NCI-H526 treated with DMSO at 0.1 percent for 48 hours (cell line): ENCODE results near the gene TMEM242.

Experiments
- DNase-seq: peaks from one replicate; lab custom pipeline; 2025; lab: John Stamatoyannopoulos, UW

TMEM242 gene

DNA sequence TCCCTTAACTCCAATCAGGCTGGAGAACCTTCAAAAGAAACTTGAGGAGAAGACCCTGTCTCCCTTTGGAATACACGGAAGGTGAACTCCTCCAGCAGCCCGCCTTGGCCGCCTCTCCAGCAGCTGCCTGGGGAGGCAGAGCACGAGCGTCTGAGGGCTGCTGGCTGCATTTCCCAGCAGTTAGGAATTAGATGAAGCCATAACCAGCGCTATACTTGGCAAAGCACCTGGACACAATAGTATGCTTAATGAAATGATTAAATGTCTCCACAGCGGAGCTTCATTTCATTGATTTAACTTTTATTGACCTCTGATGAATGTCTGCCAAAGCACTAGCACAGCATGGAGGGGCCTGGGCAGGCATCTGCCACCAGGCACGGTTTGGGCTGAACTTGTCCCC is 73.5 kb downstream of the TMEM242 start:
- no peak for DNase-seq

- no peak for DNase-seq
Measured at GRCh38 chr6:157248264-157248663, 75.1 kb downstream of the TMEM242 start.

GRCh38 chr6:157246771-157247484 is 76.4 kb downstream of the TMEM242 start:
- no peak for DNase-seq

GRCh38 chr6:157246048-157246630 is 77.2 kb downstream of the TMEM242 start:
- no peak for DNase-seq

DNA sequence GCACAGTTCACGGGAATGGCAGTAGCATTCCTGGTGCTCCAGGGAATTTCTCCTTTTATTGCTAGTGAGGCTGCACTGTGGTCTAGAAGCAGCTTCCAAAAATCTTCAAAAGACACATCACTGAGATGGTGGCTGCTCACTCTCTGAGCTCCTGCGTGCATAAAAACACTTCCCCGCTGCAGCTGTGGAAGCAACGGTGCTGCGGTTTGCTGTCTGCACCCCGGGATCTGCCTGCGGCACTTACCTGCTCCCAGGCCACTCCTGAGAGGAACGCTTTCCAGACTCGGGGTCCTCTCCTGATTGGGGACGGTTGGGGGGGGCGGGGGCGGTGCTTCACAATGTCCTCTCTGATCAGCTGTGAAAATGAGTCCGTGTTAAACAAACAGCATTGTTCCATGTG is 77.9 kb downstream of the TMEM242 start:
- no peak for DNase-seq

DNA sequence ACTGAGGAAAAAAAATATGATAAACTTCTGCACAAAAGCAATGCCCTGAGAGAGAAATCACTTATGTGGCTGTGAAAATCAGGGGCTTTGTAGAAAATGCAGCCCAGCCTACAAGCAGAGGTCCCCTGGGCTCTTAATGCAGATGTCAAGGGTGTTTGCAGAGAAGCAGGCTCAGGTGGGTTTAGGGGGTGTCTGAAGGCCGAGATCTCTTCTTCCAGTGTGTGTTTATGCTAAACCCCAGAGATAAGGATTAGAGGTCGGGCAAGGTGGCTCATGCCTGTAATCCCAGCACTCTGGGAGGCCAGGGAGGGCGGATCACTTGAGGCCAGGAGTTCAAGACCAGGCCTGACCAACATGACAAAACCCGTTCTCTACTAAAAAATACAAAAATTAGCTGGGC is 78.5 kb downstream of the TMEM242 start:
- DNase-seq, result no peak

GRCh38 chr6:157244175-157244574 is 79.1 kb downstream of the TMEM242 start:
- no peak for DNase-seq

GRCh38 chr6:157242791-157243190 is 80.5 kb downstream of the TMEM242 start:
- no peak for DNase-seq

DNA sequence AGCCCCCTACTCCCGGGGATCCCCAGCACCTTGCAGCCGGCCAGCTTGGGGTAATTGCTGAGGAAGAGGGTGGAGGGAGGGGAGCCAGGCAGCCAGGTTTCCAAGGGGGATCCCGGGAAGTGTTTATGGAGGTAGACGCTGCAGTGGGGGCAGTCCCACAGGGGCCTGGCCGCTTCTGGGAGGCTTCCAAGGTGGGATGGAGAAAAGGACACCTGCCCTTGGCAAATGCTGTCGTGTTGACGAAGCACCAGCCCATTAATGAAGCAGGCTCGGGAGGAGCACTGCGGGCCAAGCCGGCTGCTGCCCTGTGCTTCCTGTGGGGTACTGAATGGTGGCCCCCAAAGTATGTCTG is 82.4 kb downstream of the TMEM242 start:
- DNase-seq, result no peak

- DNase-seq, result peak; percentile 31
Measured at GRCh38 chr6:157240059-157240959, 83.0 kb downstream of the TMEM242 start.

- DNase-seq, result no peak
Measured at GRCh38 chr6:157239671-157240058, 83.7 kb downstream of the TMEM242 start.
